Omental fat pad (tissue), 4 donors: ENCODE results near the gene GABRB1. TPM values are rescaled to one million over a fixed set of nuclear protein-coding genes. Genes with fewer than 3 reads are reported as not detected.

Experiments used
- ATAC-seq: fragments of 150-250 bp; one replicate; pipeline ENCODE4 v1.9.1; 2016; ENCODE audit warnings: mild to moderate bottlenecking, moderate library complexity; ENCODE audit not compliant: low FRiP score
- DNase-seq: peaks from one replicate; pipeline ENCODE4 v3.0.0-alpha.2; 2019; ENCODE audit warnings: low spot score
- total RNA-seq, 4 donors: library from RNA; depleted of rRNA; stranded (reverse); fragments of >200 nt; gene quantifications; one replicate each; pipeline ENCODE4 v1.1.0, GENCODE V29; 2016
- TF ChIP-seq, protein P1 (sequence below), 3 donors: fragments of 450-650 bp; IDR thresholded peaks; one replicate each; pipeline ENCODE4 v1.5.1; 2016 to 2017; ENCODE audit warnings: antibody characterized with exemption in 3 of 3, mild to moderate bottlenecking in 3 of 3, moderate library complexity in 2 of 3

The GABRB1 gene
- total RNA-seq, 4 donors from 2014 or later: 0.28 TPM; not detected in 3

- TF ChIP-seq, protein P1, sequence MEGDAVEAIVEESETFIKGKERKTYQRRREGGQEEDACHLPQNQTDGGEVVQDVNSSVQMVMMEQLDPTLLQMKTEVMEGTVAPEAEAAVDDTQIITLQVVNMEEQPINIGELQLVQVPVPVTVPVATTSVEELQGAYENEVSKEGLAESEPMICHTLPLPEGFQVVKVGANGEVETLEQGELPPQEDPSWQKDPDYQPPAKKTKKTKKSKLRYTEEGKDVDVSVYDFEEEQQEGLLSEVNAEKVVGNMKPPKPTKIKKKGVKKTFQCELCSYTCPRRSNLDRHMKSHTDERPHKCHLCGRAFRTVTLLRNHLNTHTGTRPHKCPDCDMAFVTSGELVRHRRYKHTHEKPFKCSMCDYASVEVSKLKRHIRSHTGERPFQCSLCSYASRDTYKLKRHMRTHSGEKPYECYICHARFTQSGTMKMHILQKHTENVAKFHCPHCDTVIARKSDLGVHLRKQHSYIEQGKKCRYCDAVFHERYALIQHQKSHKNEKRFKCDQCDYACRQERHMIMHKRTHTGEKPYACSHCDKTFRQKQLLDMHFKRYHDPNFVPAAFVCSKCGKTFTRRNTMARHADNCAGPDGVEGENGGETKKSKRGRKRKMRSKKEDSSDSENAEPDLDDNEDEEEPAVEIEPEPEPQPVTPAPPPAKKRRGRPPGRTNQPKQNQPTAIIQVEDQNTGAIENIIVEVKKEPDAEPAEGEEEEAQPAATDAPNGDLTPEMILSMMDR (IDR thresholded peaks at IDR 0.05): no peak
- DNase-seq (no peak), ATAC-seq (no peak)
These were observed 97.6 kb downstream of the GABRB1 start for GRCh38 chr4:47128991-47129390.

DNA sequence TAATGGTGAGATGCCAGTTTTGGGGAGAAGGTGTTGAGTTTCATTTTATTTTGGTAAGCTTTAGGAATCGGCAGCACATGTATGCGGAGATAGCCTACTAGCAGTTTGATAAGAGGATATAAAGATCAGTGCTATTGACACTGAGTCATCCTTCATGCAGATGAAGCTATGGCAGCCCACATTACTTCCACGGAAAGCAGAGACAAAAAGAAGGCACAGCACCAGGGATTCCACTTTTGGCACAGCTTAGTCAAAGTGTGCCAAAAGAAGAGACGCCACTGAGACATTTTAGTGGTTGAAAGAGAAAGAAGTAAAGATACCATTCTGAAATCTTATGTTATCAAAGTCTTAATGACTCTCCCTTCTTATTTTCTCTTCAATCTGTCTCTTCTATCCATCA is 103.8 kb downstream of the GABRB1 start:
- ATAC-seq: no peak
- DNase-seq: no peak
- TF ChIP-seq, protein P1 (IDR thresholded peaks at IDR 0.05): no peak

- DNase-seq: no peak
- no peak for ATAC-seq
- TF ChIP-seq, protein P1 (IDR thresholded peaks at IDR 0.05): no peak
These were observed 111.9 kb downstream of the GABRB1 start for GRCh38 chr4:47143261-47143660.

GRCh38 chr4:47145630-47146029 is 114.3 kb downstream of the GABRB1 start:
- DNase-seq (no peak), ATAC-seq (no peak)
- TF ChIP-seq, protein P1 (IDR thresholded peaks at IDR 0.05): no peak

GRCh38 chr4:47154816-47155370 is 123.5 kb downstream of the GABRB1 start:
- ATAC-seq (no peak), DNase-seq (no peak)
- TF ChIP-seq, protein P1 (IDR thresholded peaks at IDR 0.05): no peak

DNA sequence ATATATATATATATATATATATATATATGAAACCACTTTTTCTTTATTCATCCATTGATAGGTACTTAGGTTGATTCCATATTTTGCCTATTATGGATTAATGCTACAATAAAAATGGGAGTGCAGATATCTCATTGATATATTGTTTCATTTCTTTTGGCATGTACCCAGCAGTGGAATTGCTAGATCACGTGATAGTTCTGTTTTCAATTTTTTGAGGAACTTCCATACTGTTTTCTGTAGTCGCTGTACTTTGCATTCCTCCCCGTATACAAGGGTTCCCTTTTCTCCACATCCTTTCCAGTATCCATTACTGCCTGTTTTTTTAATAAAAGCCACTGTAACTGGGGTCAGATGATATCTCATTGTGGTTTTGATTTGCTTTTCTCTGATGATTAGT is 124.6 kb downstream of the GABRB1 start:
- TF ChIP-seq, protein P1 (IDR thresholded peaks at IDR 0.05): no peak
- no peak for ATAC-seq
- DNase-seq: no peak

- DNase-seq (no peak), ATAC-seq (no peak)
- TF ChIP-seq, protein P1 (IDR thresholded peaks at IDR 0.05): no peak
These were observed 128.7 kb downstream of the GABRB1 start for GRCh38 chr4:47160095-47160494.
